A549 (cell line): ENCODE data around the gene MLLT3. TPM values are rescaled to one million over a fixed set of nuclear protein-coding genes. Genes with fewer than 3 reads are reported as not detected.

ENCODE experiments used
- ATAC-seq, 2 experiments: fragments of 200-7000 bp in 1 of 2; fragments of >200 bp in 1 of 2; cut with Nextera tagmentation in 1 of 2; cut with Tn5 transposase in 1 of 2; 3 replicates each; pipeline versions ENCODE4 v1.8.0 to v1.9.1; 2018 to 2020; ENCODE audit warnings: mild to moderate bottlenecking in 1 of 2, moderate library complexity in 1 of 2
- CTCF ChIA-PET: fragments of 300-600 bp; sonication (Branson Sonifier 250); formaldehyde crosslinking; extraction: SDS; loops from one replicate; lab custom pipeline; 2021; ENCODE audit warnings: antibody characterized with exemption, inconsistent platforms; lab: Yijun Ruan, JAX
- POLR2A ChIA-PET: fragments of 350-600 bp; formaldehyde crosslinking; extraction: SDS; loops from one replicate; lab custom pipeline; 2021; ENCODE audit warnings: antibody characterized with exemption, inconsistent platforms; lab: Yijun Ruan, JAX
- DNase-seq, 2 experiments: peaks; one replicate each; pipeline versions ENCODE4 v3.0.0 to v3.0.0-alpha.2; 2011 to 2016; ENCODE audit warnings: low read depth in 1 of 2, low spot score in 1 of 2
- FAIRE-seq: peaks from 2 replicates; lab custom pipeline; 2011; peaks lifted over from hg19 to GRCh38; lab: Jason Lieb, UNC
- H3K27ac ChIP-seq, 2 experiments: fragments of >200 bp; sonication (Bioruptor Twin); formaldehyde crosslinking; 3 replicates each; pipeline ENCODE4 v1.5.1; 2016 to 2017
- H3K4me1 ChIP-seq: fragments of >200 bp; sonication (Bioruptor Twin); formaldehyde crosslinking; 3 replicates; pipeline ENCODE4 v1.6.1; 2016
- H3K4me2 ChIP-seq: fragments of >200 bp; sonication (Bioruptor Twin); formaldehyde crosslinking; 3 replicates; pipeline ENCODE4 v1.6.1; 2016
- H3K4me3 ChIP-seq: fragments of >200 bp; sonication (Bioruptor Twin); formaldehyde crosslinking; 3 replicates; pipeline ENCODE4 v1.5.1; 2016
- H3K9me3 ChIP-seq: fragments of >200 bp; sonication (Bioruptor Twin); formaldehyde crosslinking; 3 replicates; pipeline ENCODE4 v1.6.1; 2016
- BHLHE40 ChIP-seq: IDR thresholded peaks from 2 replicates; pipeline ENCODE4 v1.6.1; 2012; ENCODE audit warnings: low read depth, low read length, inconsistent platforms
- CBX8 ChIP-seq: fragments of 200-600 bp; sonication (generic); IDR thresholded peaks from 2 replicates; pipeline ENCODE4 v1.6.1; 2016
- CHD2 ChIP-seq: fragments of 150-350 bp; IDR thresholded peaks from 2 replicates; pipeline ENCODE4 v1.6.1; 2014; ENCODE audit warnings: low read length; ENCODE audit not compliant: partially characterized antibody
- CHD4 ChIP-seq: fragments of 200-600 bp; sonication (generic); IDR thresholded peaks from 2 replicates; pipeline ENCODE4 v1.6.1; 2016; ENCODE audit warnings: antibody characterized with exemption, mild to moderate bottlenecking, borderline replicate concordance
- FOSL2 ChIP-seq, 2 experiments: fragments of 450-650 bp in 1 of 2; fragments of >200 bp in 1 of 2; sonication (Bioruptor Twin) in 1 of 2; formaldehyde crosslinking; IDR thresholded peaks; 2 replicates each; pipeline versions ENCODE4 v1.5.0 to v1.6.1; 2016 to 2020; ENCODE audit warnings: mild to moderate bottlenecking in 1 of 2, moderate library complexity in 1 of 2
- HDAC2 ChIP-seq: fragments of 200-600 bp; sonication (generic); IDR thresholded peaks from 2 replicates; pipeline ENCODE4 v1.6.1; 2016
- HEYL ChIP-seq: fragments of 250-450 bp; sonication (Bioruptor Pico); IDR thresholded peaks from 2 replicates; pipeline ENCODE4 v1.8.0; 2021; ENCODE audit warnings: mild to moderate bottlenecking, moderate library complexity
- HOXA7 ChIP-seq: fragments of 250-450 bp; sonication (Bioruptor Pico); IDR thresholded peaks from 2 replicates; pipeline ENCODE4 v1.5.0; 2020; ENCODE audit warnings: mild to moderate bottlenecking, moderate library complexity
- HOXB5 ChIP-seq: fragments of 250-450 bp; sonication (Bioruptor Pico); IDR thresholded peaks from 2 replicates; pipeline ENCODE4 v1.5.0; 2020; ENCODE audit warnings: mild to moderate bottlenecking, moderate library complexity
- JUNB ChIP-seq: fragments of >200 bp; sonication (Bioruptor Twin); formaldehyde crosslinking; IDR thresholded peaks from 2 replicates; pipeline ENCODE4 v1.6.1; 2016
- KDM1A ChIP-seq: fragments of 200-600 bp; sonication (generic); IDR thresholded peaks from 2 replicates; pipeline ENCODE4 v1.6.1; 2016; ENCODE audit warnings: low read depth, mild to moderate bottlenecking
- NPAS2 ChIP-seq: fragments of 250-450 bp; sonication (Bioruptor Pico); IDR thresholded peaks from 2 replicates; pipeline ENCODE4 v1.8.0; 2022; ENCODE audit warnings: mild to moderate bottlenecking, moderate library complexity, borderline replicate concordance
- NR3C1 ChIP-seq: fragments of >200 bp; sonication (Bioruptor Twin); formaldehyde crosslinking; IDR thresholded peaks from 3 replicates; pipeline ENCODE4 v1.6.1; 2017
- PHF8 ChIP-seq: fragments of 200-600 bp; sonication (generic); IDR thresholded peaks from 2 replicates; pipeline ENCODE4 v1.6.1; 2016; ENCODE audit warnings: low read depth, mild to moderate bottlenecking, antibody characterized with exemption, moderate library complexity, borderline replicate concordance
- SMC3 ChIP-seq: fragments of >200 bp; sonication (Bioruptor Twin); formaldehyde crosslinking; IDR thresholded peaks from 3 replicates; pipeline ENCODE4 v1.6.1; 2018; ENCODE audit warnings: inconsistent platforms
- ZFP36 ChIP-seq: fragments of 450-650 bp; IDR thresholded peaks from 2 replicates; pipeline ENCODE4 v1.6.1; 2014; ENCODE audit warnings: borderline replicate concordance; ENCODE audit not compliant: partially characterized antibody
- WGBS: methylation state at CpG from one replicate; pipeline ENCODE4 v1.1.6; 2017; ENCODE audit errors: missing lambda C conversion rate; 5-methylcytosine and 5-hydroxymethylcytosine counted together
- polyA plus RNA-seq, 4 experiments: library from polyadenylated mRNA; depleted of rRNA in 3 of 4; stranded (reverse); fragments of >200 nt; fragmentation: RNase III in 1 of 4; extraction: RNeasy Plus Mini Kit Qiagen cat#74134 plus additional on column Dnase treatment in 1 of 4; gene quantifications; 2 replicates in 3 of 4; 3 replicates in 1 of 4; pipeline ENCODE4 v1.2.3, GENCODE V29; 2011 to 2017
- TF ChIP-seq, protein P1 (sequence below): fragments of 150-350 bp; IDR thresholded peaks from 2 replicates; pipeline ENCODE4 v1.6.1; 2014; ENCODE audit warnings: low read depth, mild to moderate bottlenecking, low read length
- TF ChIP-seq, protein P2 (sequence below): fragments of 250-450 bp; sonication (Bioruptor Pico); IDR thresholded peaks from 2 replicates; pipeline ENCODE4 v1.5.0; 2021; ENCODE audit warnings: mild to moderate bottlenecking, moderate library complexity, borderline replicate concordance
- TF ChIP-seq, protein P3 (sequence below): fragments of 250-450 bp; sonication (Bioruptor Pico); IDR thresholded peaks from 2 replicates; pipeline ENCODE4 v1.5.0; 2020; ENCODE audit warnings: low read depth, mild to moderate bottlenecking, moderate library complexity
- TF ChIP-seq, protein P4 (sequence below): fragments of >200 bp; sonication (Bioruptor Twin); formaldehyde crosslinking; IDR thresholded peaks from 2 replicates; pipeline ENCODE4 v1.6.1; 2016
- TF ChIP-seq, protein P5 (sequence below): fragments of >200 bp; sonication (Bioruptor Twin); formaldehyde crosslinking; IDR thresholded peaks from 3 replicates; pipeline ENCODE4 v1.6.1; 2016
- TF ChIP-seq, protein P6 (sequence below): fragments of 450-650 bp; IDR thresholded peaks from 2 replicates; pipeline ENCODE4 v1.6.1; 2014; ENCODE audit warnings: antibody characterized with exemption
- TF ChIP-seq, protein P7 (sequence below): IDR thresholded peaks from 2 replicates; pipeline ENCODE4 v1.6.1; 2012

The MLLT3 gene
- polyA plus RNA-seq, 2 of the 4 experiments (the other 2 are of a cell fraction) = 14.3 to 47.6 TPM

DNA sequence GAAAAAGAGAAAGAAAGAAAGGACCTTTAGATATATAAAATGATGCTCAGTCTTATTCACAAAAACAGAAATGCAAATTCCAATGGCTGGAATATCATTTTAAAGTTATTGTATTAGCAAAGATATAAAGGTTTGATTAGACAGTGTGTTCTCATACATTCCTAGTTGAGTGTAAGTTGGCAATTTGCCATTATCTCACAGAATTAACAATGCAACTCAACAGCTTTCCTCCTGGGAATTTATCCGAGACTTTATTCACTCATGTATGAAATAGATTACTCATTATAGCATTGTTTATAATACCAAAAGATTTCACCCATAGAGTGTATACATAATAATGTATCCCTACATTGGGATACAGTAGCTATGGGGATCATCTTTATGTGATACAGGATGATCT lies 27.1 kb upstream of the MLLT3 start:
- H3K4me1 ChIP-seq = no peaks in the 10 kb centered on the region
- no peak for FAIRE-seq
- POLR2A ChIA-PET = no interaction called here
- no peak overlapping the region for H3K4me2 ChIP-seq
- TF ChIP-seq HOXA7 (CRISPR knock-in tag) (no peak), HEYL (CRISPR knock-in tag) (no peak), BHLHE40 (no peak), NPAS2 (no peak), HDAC2 (no peak), CHD4 (no peak)
- TF ChIP-seq, protein P1, sequence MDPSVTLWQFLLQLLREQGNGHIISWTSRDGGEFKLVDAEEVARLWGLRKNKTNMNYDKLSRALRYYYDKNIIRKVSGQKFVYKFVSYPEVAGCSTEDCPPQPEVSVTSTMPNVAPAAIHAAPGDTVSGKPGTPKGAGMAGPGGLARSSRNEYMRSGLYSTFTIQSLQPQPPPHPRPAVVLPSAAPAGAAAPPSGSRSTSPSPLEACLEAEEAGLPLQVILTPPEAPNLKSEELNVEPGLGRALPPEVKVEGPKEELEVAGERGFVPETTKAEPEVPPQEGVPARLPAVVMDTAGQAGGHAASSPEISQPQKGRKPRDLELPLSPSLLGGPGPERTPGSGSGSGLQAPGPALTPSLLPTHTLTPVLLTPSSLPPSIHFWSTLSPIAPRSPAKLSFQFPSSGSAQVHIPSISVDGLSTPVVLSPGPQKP = no peak
- TF ChIP-seq, protein P2, sequence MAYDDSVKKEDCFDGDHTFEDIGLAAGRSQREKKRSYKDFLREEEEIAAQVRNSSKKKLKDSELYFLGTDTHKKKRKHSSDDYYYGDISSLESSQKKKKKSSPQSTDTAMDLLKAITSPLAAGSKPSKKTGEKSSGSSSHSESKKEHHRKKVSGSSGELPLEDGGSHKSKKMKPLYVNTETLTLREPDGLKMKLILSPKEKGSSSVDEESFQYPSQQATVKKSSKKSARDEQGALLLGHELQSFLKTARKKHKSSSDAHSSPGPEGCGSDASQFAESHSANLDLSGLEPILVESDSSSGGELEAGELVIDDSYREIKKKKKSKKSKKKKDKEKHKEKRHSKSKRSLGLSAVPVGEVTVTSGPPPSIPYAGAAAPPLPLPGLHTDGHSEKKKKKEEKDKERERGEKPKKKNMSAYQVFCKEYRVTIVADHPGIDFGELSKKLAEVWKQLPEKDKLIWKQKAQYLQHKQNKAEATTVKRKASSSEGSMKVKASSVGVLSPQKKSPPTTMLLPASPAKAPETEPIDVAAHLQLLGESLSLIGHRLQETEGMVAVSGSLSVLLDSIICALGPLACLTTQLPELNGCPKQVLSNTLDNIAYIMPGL = no peak
- TF ChIP-seq, protein P3, sequence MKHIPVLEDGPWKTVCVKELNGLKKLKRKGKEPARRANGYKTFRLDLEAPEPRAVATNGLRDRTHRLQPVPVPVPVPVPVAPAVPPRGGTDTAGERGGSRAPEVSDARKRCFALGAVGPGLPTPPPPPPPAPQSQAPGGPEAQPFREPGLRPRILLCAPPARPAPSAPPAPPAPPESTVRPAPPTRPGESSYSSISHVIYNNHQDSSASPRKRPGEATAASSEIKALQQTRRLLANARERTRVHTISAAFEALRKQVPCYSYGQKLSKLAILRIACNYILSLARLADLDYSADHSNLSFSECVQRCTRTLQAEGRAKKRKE = no peak
- TF ChIP-seq, protein P4, sequence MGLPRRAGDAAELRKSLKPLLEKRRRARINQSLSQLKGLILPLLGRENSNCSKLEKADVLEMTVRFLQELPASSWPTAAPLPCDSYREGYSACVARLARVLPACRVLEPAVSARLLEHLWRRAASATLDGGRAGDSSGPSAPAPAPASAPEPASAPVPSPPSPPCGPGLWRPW = no peak
- TF ChIP-seq, protein P5, sequence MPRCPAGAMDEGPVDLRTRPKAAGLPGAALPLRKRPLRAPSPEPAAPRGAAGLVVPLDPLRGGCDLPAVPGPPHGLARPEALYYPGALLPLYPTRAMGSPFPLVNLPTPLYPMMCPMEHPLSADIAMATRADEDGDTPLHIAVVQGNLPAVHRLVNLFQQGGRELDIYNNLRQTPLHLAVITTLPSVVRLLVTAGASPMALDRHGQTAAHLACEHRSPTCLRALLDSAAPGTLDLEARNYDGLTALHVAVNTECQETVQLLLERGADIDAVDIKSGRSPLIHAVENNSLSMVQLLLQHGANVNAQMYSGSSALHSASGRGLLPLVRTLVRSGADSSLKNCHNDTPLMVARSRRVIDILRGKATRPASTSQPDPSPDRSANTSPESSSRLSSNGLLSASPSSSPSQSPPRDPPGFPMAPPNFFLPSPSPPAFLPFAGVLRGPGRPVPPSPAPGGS = no peak
- no peak for ATAC-seq
- no peaks in the 10 kb centered on the region for H3K9me3 ChIP-seq
- no peak overlapping the region for H3K27ac ChIP-seq
- 83% methylated on average over 1 of the region's 1 CpG for WGBS
- H3K4me3 ChIP-seq = no peak overlapping the region
- no peak for DNase-seq
- CTCF ChIA-PET = interaction anchor here (1.0 to 1.4 kb wide), 2 partner anchors 25 to 292 kb away, joined by 3 to 6 read pairs; no protein-coding TSS in a partner anchor

DNA sequence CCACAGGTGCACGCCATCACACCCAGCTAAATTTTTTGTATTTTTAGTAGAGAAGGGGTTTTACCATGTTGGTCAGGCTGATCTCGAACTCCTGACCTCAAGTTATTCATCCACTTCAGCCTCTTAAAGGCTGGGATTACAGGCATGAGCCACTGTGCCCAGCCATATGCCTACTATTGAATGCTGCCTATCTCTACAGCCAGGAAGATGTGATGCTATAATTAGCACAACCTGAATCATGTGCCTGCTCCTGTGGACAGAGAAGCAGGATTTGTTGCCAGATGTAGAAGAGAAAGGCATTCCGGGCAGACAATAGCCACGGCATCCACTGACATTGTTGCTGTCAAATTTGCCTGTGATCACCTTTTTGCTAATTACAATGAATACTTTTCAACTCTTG lies 24.4 kb upstream of the MLLT3 start:
- H3K27ac ChIP-seq = no peak overlapping the region
- DNase-seq (no peak), ATAC-seq (no peak), FAIRE-seq (no peak)
- ChIA-PET POLR2A (no interaction called here), CTCF (no interaction called here)
- 70% methylated on average over 4 of the region's 4 CpGs for WGBS
- no peaks in the 10 kb centered on the region for H3K9me3 ChIP-seq
- no peak overlapping the region for H3K4me2 ChIP-seq
- H3K4me1 ChIP-seq = no peaks in the 10 kb centered on the region
- H3K4me3 ChIP-seq = no peak overlapping the region
- TF ChIP-seq JUNB (no peak), CBX8 (no peak)

DNA sequence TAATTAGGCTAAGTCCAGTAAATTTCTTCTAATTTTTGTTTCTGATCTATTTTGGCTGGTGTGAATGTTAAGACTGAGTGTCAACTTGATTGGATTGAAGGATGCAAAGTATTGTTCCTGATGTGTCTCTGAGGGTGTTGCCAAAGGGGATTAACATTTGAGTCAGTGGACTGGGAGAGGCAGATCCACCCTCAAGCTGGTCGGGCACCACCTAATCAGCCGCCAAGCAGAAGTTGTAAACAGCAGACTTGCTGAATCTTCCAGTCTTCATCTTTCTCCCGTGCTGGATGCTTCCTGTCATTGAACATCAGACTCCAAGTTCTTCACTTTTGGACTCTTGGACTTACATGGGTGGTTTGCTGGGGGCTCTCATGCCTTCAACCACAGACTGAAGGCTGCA lies 21.4 kb upstream of the MLLT3 start:
- H3K4me2 ChIP-seq = no peak overlapping the region
- no peak overlapping the region for H3K27ac ChIP-seq
- ChIA-PET CTCF (interaction anchor here (0.8 to 7.4 kb wide), 5 partner anchors 8 to 298 kb away, joined by 3 to 47 read pairs (median 4); no protein-coding TSS in a partner anchor), POLR2A (interaction anchor here (1.0 kb wide), 1 partner anchor 21 kb away, joined by 4 read pairs; the partner anchor contains the start of gene MLLT3)
- DNase-seq (no peak), FAIRE-seq (no peak), ATAC-seq (no peak)
- TF ChIP-seq, protein P6, sequence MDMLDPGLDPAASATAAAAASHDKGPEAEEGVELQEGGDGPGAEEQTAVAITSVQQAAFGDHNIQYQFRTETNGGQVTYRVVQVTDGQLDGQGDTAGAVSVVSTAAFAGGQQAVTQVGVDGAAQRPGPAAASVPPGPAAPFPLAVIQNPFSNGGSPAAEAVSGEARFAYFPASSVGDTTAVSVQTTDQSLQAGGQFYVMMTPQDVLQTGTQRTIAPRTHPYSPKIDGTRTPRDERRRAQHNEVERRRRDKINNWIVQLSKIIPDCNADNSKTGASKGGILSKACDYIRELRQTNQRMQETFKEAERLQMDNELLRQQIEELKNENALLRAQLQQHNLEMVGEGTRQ = no peak
- TF ChIP-seq CHD4 (no peak), CHD2 (no peak), KDM1A (no peak), NR3C1 (no peak), ZFP36 (no peak), HOXB5 (CRISPR knock-in tag) (no peak), FOSL2 (IDR thresholded peaks at IDR 0.05) (no peak), FOSL2 (CRISPR knock-in tag; IDR thresholded peaks at IDR 0.05) (no peak), SMC3 (no peak), PHF8 (no peak)
- TF ChIP-seq, protein P7, sequence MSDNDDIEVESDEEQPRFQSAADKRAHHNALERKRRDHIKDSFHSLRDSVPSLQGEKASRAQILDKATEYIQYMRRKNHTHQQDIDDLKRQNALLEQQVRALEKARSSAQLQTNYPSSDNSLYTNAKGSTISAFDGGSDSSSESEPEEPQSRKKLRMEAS = no peak
- H3K4me1 ChIP-seq = no peaks in the 10 kb centered on the region
- WGBS = 60% methylated on average over 3 of the region's 3 CpGs
- no peaks in the 10 kb centered on the region for H3K9me3 ChIP-seq
- H3K4me3 ChIP-seq = no peak overlapping the region
